HepG2 (cell line): ENCODE data around the gene ATP9A. TPM values are rescaled to one million over a fixed set of nuclear protein-coding genes. Genes with fewer than 3 reads are reported as not detected.

ENCODE experiments used
- ARID2 ChIP-seq: sonication (generic); formaldehyde crosslinking; IDR thresholded peaks from 2 replicates; pipeline ENCODE4 v1.8.1; 2022; ENCODE audit warnings: mild to moderate bottlenecking, missing genetic modification reagents, borderline replicate concordance
- CREB1 ChIP-seq, 2 experiments: fragments of 450-650 bp in 1 of 2; IDR thresholded peaks; 2 replicates each; pipeline ENCODE4 v1.6.1; 2016 to 2017; ENCODE audit warnings: control low read depth in 1 of 2, mild to moderate bottlenecking in 1 of 2, missing compliant biosample characterization in 1 of 2, missing genetic modification characterization in 1 of 2
- EP300 ChIP-seq, 3 experiments: sonication (generic) in 1 of 3; formaldehyde crosslinking in 1 of 3; IDR thresholded peaks; 2 replicates each; pipeline versions ENCODE4 v1.5.1 to v1.6.1; 2011 to 2020; ENCODE audit warnings: low read depth in 2 of 3, low read length in 2 of 3, borderline replicate concordance in 1 of 3, improper control_type of control experiment in 1 of 3, mild to moderate bottlenecking in 1 of 3, missing genetic modification reagents in 1 of 3, moderate library complexity in 1 of 3
- ERF ChIP-seq: IDR thresholded peaks from 2 replicates; pipeline ENCODE4 v1.6.1; 2018; ENCODE audit warnings: missing biosample characterization, missing genetic modification reagents
- ETS1 ChIP-seq: sonication (generic); formaldehyde crosslinking; IDR thresholded peaks from 2 replicates; pipeline ENCODE4 v1.4.0; 2020; ENCODE audit warnings: missing genetic modification reagents
- GZF1 ChIP-seq: sonication (generic); formaldehyde crosslinking; IDR thresholded peaks from 2 replicates; pipeline ENCODE4 v1.5.1; 2020; ENCODE audit warnings: mild to moderate bottlenecking, missing genetic modification reagents
- KDM3A ChIP-seq: IDR thresholded peaks from 2 replicates; pipeline ENCODE4 v1.6.1; 2018; ENCODE audit warnings: low read depth, missing compliant biosample characterization
- KLF15 ChIP-seq: sonication (generic); formaldehyde crosslinking; IDR thresholded peaks from 2 replicates; pipeline ENCODE4 v1.8.1; 2023; ENCODE audit warnings: borderline replicate concordance, mild to moderate bottlenecking, inconsistent platforms, missing genetic modification reagents, mixed read lengths
- MAFG ChIP-seq: sonication (generic); formaldehyde crosslinking; IDR thresholded peaks from 2 replicates; pipeline ENCODE4 v1.5.1; 2020; ENCODE audit warnings: mild to moderate bottlenecking, missing genetic modification reagents
- SIN3B ChIP-seq: fragments of 150-350 bp; IDR thresholded peaks from 2 replicates; pipeline ENCODE4 v1.6.1; 2014; ENCODE audit warnings: low read length
- TCF12 ChIP-seq, 2 experiments: fragments of 450-650 bp in 1 of 2; sonication (generic) in 1 of 2; formaldehyde crosslinking in 1 of 2; IDR thresholded peaks; 2 replicates each; pipeline versions ENCODE4 v1.6.1 to v1.8.0; 2017 to 2022; ENCODE audit warnings: antibody characterized with exemption in 1 of 2, mild to moderate bottlenecking in 1 of 2, missing genetic modification reagents in 1 of 2, moderate library complexity in 1 of 2
- TFE3 ChIP-seq: IDR thresholded peaks from 2 replicates; pipeline ENCODE4 v1.6.1; 2016
- TRIM24 ChIP-seq: sonication (generic); formaldehyde crosslinking; IDR thresholded peaks from 2 replicates; pipeline ENCODE4 v1.8.0; 2022; ENCODE audit warnings: mild to moderate bottlenecking, missing genetic modification reagents
- ZFP62 ChIP-seq: sonication (generic); formaldehyde crosslinking; IDR thresholded peaks from 2 replicates; pipeline ENCODE4 v1.4.0; 2020; ENCODE audit warnings: missing genetic modification reagents
- ZMAT3 ChIP-seq: sonication (generic); formaldehyde crosslinking; conservative IDR thresholded peaks from 2 replicates; pipeline ENCODE4 v1.7.0; 2021; ENCODE audit warnings: missing genetic modification reagents
- ZNF225 ChIP-seq: sonication (generic); formaldehyde crosslinking; IDR thresholded peaks from 2 replicates; pipeline ENCODE4 v1.4.0; 2020; ENCODE audit warnings: mild to moderate bottlenecking, missing genetic modification reagents
- ZNF251 ChIP-seq: sonication (generic); formaldehyde crosslinking; IDR thresholded peaks from 2 replicates; pipeline ENCODE4 v1.9.0; 2021; ENCODE audit warnings: mild to moderate bottlenecking, missing genetic modification reagents
- ZNF256 ChIP-seq: sonication (generic); formaldehyde crosslinking; conservative IDR thresholded peaks from 2 replicates; pipeline ENCODE4 v1.4.0; 2020; ENCODE audit warnings: missing genetic modification reagents
- ZNF296 ChIP-seq: sonication (generic); formaldehyde crosslinking; conservative IDR thresholded peaks from 2 replicates; pipeline ENCODE4 v1.5.0; 2020; ENCODE audit warnings: mild to moderate bottlenecking, missing genetic modification reagents
- ZNF512B ChIP-seq: sonication (generic); formaldehyde crosslinking; IDR thresholded peaks from 2 replicates; pipeline ENCODE4 v1.5.1; 2020; ENCODE audit warnings: missing genetic modification reagents, mild to moderate bottlenecking, borderline replicate concordance
- ZNF564 ChIP-seq: sonication (generic); formaldehyde crosslinking; IDR thresholded peaks from 2 replicates; pipeline ENCODE4 v1.8.1; 2023; ENCODE audit warnings: mild to moderate bottlenecking, missing genetic modification reagents
- ZNF703 ChIP-seq: sonication (generic); formaldehyde crosslinking; IDR thresholded peaks from 2 replicates; pipeline ENCODE4 v1.5.1; 2020; ENCODE audit warnings: missing genetic modification reagents, mild to moderate bottlenecking, moderate library complexity, borderline replicate concordance
- ZNF816 ChIP-seq: sonication (generic); formaldehyde crosslinking; IDR thresholded peaks from 2 replicates; pipeline ENCODE4 v1.8.0; 2022; ENCODE audit warnings: missing genetic modification reagents, mild to moderate bottlenecking, borderline replicate concordance
- polyA plus RNA-seq, 8 experiments: library from polyadenylated mRNA; depleted of rRNA in 3 of 8; stranded (reverse) in 7 of 8; unstranded in 1 of 8; fragments of >200 nt; fragmentation: Illumina TruSeq in 4 of 8; extraction: Trizol in 4 of 8; gene quantifications; 2 replicates each; pipeline versions ENCODE4 v1.2.1 to v1.2.3, GENCODE V29; 2011 to 2016; ENCODE audit warnings: low read depth in 4 of 8, missing spikeins in 1 of 8, mixed read lengths in 1 of 8; ENCODE audit not compliant: insufficient read depth in 1 of 8
- total RNA-seq, 5 experiments: library from RNA; depleted of rRNA; stranded (reverse); fragments of >200 nt; fragmentation: Illumina TruSeq; extraction: Trizol; gene quantifications; 2 replicates each; pipeline ENCODE4 v1.2.3, GENCODE V29; 2016; ENCODE audit warnings: low read depth in 1 of 5

The ATP9A gene
- total and polyA plus RNA-seq, 2 of the 13 experiments (the other 11 are each of a cell fraction or from before 2014, with no cell fraction given) = 11.8 to 18.5 TPM

GRCh38 chr20:51766994-51767866, 960 bp downstream of the ATP9A start (continued):
- TF ChIP-seq CREB1 (IDR thresholded peaks at IDR 0.05) = no peak
- no peak for TF ChIP-seq CREB1 (CRISPR knock-in tag; IDR thresholded peaks at IDR 0.05)
- TF ChIP-seq ZNF512B (CRISPR knock-in tag) = peak; percentile 96
- TF ChIP-seq ZNF816 (CRISPR knock-in tag) = peak; percentile 1; the same call in 1 of the 2 replicates
- TF ChIP-seq GZF1 (CRISPR knock-in tag) = 0 out of 2 replicates have a peak, but pooled peaks have one; percentile 58
- no peak for TF ChIP-seq SIN3B
- TF ChIP-seq ERF (CRISPR knock-in tag) = peak; percentile 70; the same call in 1 of the 2 replicates
- TF ChIP-seq TCF12 (IDR thresholded peaks at IDR 0.05) = no peak
- no peak; the same call in 1 of the 2 replicates for TF ChIP-seq TCF12 (CRISPR knock-in tag; IDR thresholded peaks at IDR 0.05)
- peak; percentile 88; the same call in 1 of the 2 replicates for TF ChIP-seq ZNF225 (CRISPR knock-in tag)
- no peak for TF ChIP-seq MAFG (CRISPR knock-in tag)
- TF ChIP-seq EP300 (IDR thresholded peaks at IDR 0.05; ENCODE audit: low read depth in 2 of 2, low read length in 2 of 2) = peak in 1 of 2 experiments; percentile 47; a peak in 2 of 4 replicates
- TF ChIP-seq EP300 (CRISPR knock-in tag; IDR thresholded peaks at IDR 0.05; ENCODE audit: borderline replicate concordance) = peak; percentile 59; the same call in 1 of the 2 replicates
- TF ChIP-seq ARID2 (CRISPR knock-in tag) = no peak
- TF ChIP-seq ZFP62 = no peak
- TF ChIP-seq ZNF296 (CRISPR knock-in tag) = no peak
- peak; percentile 28; the same call in 1 of the 2 replicates for TF ChIP-seq ZNF703 (CRISPR knock-in tag)
- TF ChIP-seq ZNF256 = no peak
- TF ChIP-seq TRIM24 (CRISPR knock-in tag) = no peak
- no peak for TF ChIP-seq ZNF251 (CRISPR knock-in tag)
- TF ChIP-seq ZMAT3 (CRISPR knock-in tag) = no peak; the same call in 1 of the 2 replicates
- no peak; the same call in 1 of the 2 replicates for TF ChIP-seq KLF15 (CRISPR knock-in tag)
- peak; percentile 22; the same call in 1 of the 2 replicates for TF ChIP-seq KDM3A (CRISPR knock-in tag)
- TF ChIP-seq ETS1 (CRISPR knock-in tag) = 0 out of 2 replicates have a peak, but pooled peaks have one; percentile 6
- 0 out of 2 replicates have a peak, but pooled peaks have one; percentile 10 for TF ChIP-seq TFE3 (CRISPR knock-in tag)
- no peak for TF ChIP-seq ZNF564 (CRISPR knock-in tag)
